Right lobe of liver (tissue), 6 donors: ENCODE data around the gene ZNF791. TPM values are rescaled to one million over a fixed set of nuclear protein-coding genes. Genes with fewer than 3 reads are reported as not detected.
A peak's percentile ranks its signal among the peaks of the same experiment; 100 is the strongest.
"Not testable (repeated sequence)": the region's sequence is repeated elsewhere in the genome, so short reads cannot be mapped to it uniquely, and the experiment has no call there.

Source experiments
- ATAC-seq, 4 donors: fragments of 200-7000 bp; cut with Tn5 transposase; one replicate each; pipeline ENCODE4 v1.9.1; 2020; ENCODE audit warnings: mild to moderate bottlenecking in 4 of 4, moderate library complexity in 4 of 4
- DNase-seq, 3 donors: peaks; one replicate each; pipeline ENCODE4 v3.0.0-alpha.2; 2020
- H3K27ac ChIP-seq, 3 donors: fragments of 200-600 bp; one replicate each; pipeline ENCODE4 v1.8.0; 2022
- H3K27me3 ChIP-seq, 2 donors: fragments of 200-600 bp; one replicate each; pipeline ENCODE4 v1.8.0; 2022
- H3K36me3 ChIP-seq, 4 donors: fragments of 200-600 bp; sonication (generic) in 1 of 4; one replicate each; pipeline versions ENCODE4 v1.5.1 to v1.8.0; 2017 to 2022; ENCODE audit warnings: control low read depth in 1 of 4
- H3K4me1 ChIP-seq, 4 donors: fragments of 200-600 bp; sonication (generic) in 1 of 4; one replicate each; pipeline versions ENCODE4 v1.5.1 to v1.8.0; 2017 to 2022; ENCODE audit warnings: control low read depth in 1 of 4
- H3K4me3 ChIP-seq, 3 donors: fragments of 200-600 bp; one replicate each; pipeline ENCODE4 v1.8.0; 2022
- H3K9me3 ChIP-seq, 4 donors: fragments of 200-600 bp; sonication (generic) in 1 of 4; one replicate each; pipeline versions ENCODE4 v1.5.1 to v1.8.0; 2017 to 2022; ENCODE audit warnings: control low read depth in 1 of 4
- POLR2A ChIP-seq: fragments of 450-650 bp; IDR thresholded peaks from one replicate; pipeline ENCODE4 v1.6.1; 2017; ENCODE audit warnings: antibody characterized with exemption, mild to moderate bottlenecking
- WGBS: methylation state at CpG from one replicate; pipeline ENCODE4 v1.1.6; 2018; ENCODE audit warnings: low coverage, low lambda C conversion rate; ENCODE audit not compliant: insufficient coverage; ENCODE audit errors: missing lambda C conversion rate; 5-methylcytosine and 5-hydroxymethylcytosine counted together
- intact Hi-C, 2 donors: fragments of 100-400 bp; cut with DNase I; formaldehyde crosslinking; loops; one replicate each; pipeline versions ENCODE4 v1.11.2 to v1.14.1; 2022
- total RNA-seq, 6 experiments: library from RNA; depleted of rRNA in 2 of 6; stranded (reverse); fragments of >200 nt in 2 of 6; fragmentation: NEBNext Ultra II Directional in 3 of 6; extraction: Animal tissue kit (Norgen Biotek cat#: 25700) in 3 of 6; gene quantifications; one replicate each; pipeline versions ENCODE4 v1.1.0 to v1.2.4, GENCODE V29; 2016 to 2023
- TF ChIP-seq, protein P1 (sequence below), 4 donors: fragments of 200-600 bp in 3 of 4; fragments of 450-650 bp in 1 of 4; IDR thresholded peaks; one replicate each; pipeline versions ENCODE4 v1.5.1 to v1.8.0; 2016 to 2022; ENCODE audit warnings: antibody characterized with exemption in 4 of 4, mild to moderate bottlenecking in 2 of 4
- donor health status: DM: no; HTN: yes; CAD: no.
- donor health status: DM: no; HTN: no; CAD: no.
- donor health status: DM: no; HTN: no; CAD: no.
- donor health status: DM: no; HTN: yes; CAD: no.
- donor health status: DM: no; HTN: yes; CAD: no.

Gene ZNF791
- total RNA-seq, 6 experiments from 2014 or later = 5.5 to 10.7 (median 7.8) TPM

DNA sequence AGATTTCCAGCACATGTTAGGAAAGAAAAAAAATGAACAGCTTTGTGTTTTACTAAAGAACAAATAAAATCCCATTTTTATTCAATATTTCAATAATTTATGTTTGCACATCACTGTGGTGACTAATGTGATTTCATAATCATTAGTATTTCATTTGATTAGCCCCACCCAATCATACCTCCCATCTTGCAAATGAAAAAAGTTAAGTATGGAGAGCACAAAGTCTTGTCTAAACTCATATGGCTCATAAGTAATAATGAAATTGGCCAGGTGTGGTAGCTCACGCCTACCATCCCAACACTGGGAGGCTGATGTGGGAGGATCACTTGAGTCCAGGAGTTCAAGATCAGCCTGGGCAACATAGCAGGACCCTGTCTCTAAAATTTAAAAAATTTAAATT is 3.9 kb upstream of the ZNF791 start:
- 100% methylated on average over 1 of the region's 1 CpG for WGBS
- no peaks in the 10 kb centered on the region for H3K9me3 ChIP-seq
- no peak for TF ChIP-seq POLR2A
- TF ChIP-seq, protein P1, sequence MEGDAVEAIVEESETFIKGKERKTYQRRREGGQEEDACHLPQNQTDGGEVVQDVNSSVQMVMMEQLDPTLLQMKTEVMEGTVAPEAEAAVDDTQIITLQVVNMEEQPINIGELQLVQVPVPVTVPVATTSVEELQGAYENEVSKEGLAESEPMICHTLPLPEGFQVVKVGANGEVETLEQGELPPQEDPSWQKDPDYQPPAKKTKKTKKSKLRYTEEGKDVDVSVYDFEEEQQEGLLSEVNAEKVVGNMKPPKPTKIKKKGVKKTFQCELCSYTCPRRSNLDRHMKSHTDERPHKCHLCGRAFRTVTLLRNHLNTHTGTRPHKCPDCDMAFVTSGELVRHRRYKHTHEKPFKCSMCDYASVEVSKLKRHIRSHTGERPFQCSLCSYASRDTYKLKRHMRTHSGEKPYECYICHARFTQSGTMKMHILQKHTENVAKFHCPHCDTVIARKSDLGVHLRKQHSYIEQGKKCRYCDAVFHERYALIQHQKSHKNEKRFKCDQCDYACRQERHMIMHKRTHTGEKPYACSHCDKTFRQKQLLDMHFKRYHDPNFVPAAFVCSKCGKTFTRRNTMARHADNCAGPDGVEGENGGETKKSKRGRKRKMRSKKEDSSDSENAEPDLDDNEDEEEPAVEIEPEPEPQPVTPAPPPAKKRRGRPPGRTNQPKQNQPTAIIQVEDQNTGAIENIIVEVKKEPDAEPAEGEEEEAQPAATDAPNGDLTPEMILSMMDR (IDR thresholded peaks at IDR 0.05) = no peak
- H3K4me1 ChIP-seq = peaks cover 0 to 4% (median 2%) of the 10 kb centered on the region in 4 donors
- H3K4me3 ChIP-seq = no peak overlapping the region
- H3K27me3 ChIP-seq = no peaks in the 10 kb centered on the region
- no peak for DNase-seq
- no peak for ATAC-seq
- peaks cover 0 to 15% (median 0%) of the 10 kb centered on the region in 4 donors for H3K36me3 ChIP-seq
- no peak overlapping the region for H3K27ac ChIP-seq
- intact Hi-C loops = no loop called here

DNA sequence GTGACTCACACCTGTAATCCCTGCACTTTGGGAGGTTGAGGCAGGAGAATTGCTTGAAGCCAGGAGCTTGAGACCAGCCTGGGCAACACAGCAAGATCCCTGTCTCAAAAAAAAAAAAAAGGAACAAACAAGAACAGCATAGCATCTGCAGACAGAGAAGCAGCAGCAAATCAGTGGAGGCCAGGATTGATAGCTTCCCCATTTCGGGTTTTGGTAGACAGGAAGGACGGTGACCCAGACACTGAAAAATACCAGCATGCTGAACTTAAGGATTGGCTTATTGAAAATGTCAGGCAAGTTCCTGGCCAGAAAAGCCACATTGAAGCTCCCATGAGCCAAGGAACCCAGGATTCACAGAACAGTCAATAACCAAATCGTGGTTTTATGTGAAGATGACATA is 3.1 kb upstream of the ZNF791 start:
- Histone ChIP-seq H3K36me3 (peaks cover 0 to 15% (median 0%) of the 10 kb centered on the region in 4 donors), H3K4me1 (peaks cover 0 to 11% (median 2%) of the 10 kb centered on the region in 4 donors), H3K9me3 (no peaks in the 10 kb centered on the region), H3K27ac (no peak overlapping the region), H3K27me3 (no peaks in the 10 kb centered on the region), H3K4me3 (no peak overlapping the region)
- peak in 2 of 3 donors; percentile 15 to 16 for DNase-seq
- no peak for TF ChIP-seq POLR2A
- TF ChIP-seq, protein P1 (IDR thresholded peaks at IDR 0.05) = no peak
- intact Hi-C loops = no loop called here
- WGBS = 93% methylated on average over 3 of the region's 3 CpGs
- no peak for ATAC-seq

DNA sequence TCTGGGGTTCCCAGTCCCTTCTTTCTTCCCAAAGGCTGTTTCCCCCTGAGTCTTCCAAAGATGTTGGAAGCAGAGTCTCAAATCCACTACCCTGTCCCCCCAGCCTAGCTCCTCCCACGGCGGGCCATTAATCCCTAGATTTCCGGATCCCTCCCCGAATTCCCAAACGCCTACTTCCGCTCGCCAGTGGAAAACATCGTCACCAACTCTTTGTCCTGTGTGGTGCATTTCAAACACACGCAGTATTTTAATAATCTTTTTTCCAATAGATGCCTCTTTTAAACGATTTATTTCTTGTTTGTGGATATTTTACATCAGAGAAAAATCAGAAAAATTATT is 610 bp downstream of the ZNF791 start:
- peaks cover 0 to 17% (median 2%) of the 10 kb centered on the region in 4 donors for H3K4me1 ChIP-seq
- no peaks in the 10 kb centered on the region for H3K9me3 ChIP-seq
- H3K27me3 ChIP-seq = no peaks in the 10 kb centered on the region
- H3K36me3 ChIP-seq = peaks cover 0 to 15% (median under 1%) of the 10 kb centered on the region in 4 donors
- no peak for TF ChIP-seq POLR2A
- TF ChIP-seq, protein P1 (IDR thresholded peaks at IDR 0.05) = no peak
- H3K27ac ChIP-seq = peak overlapping the region; percentile 96 to 97 (median 96)
- peak overlapping the region; percentile 76 to 99 (median 99) for H3K4me3 ChIP-seq
- WGBS = under 1% methylated on average over 10 of the region's 10 CpGs
- DNase-seq (peak; percentile 70 to 74 (median 73)), ATAC-seq (peak; percentile 73 to 78 (median 76))
- intact Hi-C loops = no loop called here

DNA sequence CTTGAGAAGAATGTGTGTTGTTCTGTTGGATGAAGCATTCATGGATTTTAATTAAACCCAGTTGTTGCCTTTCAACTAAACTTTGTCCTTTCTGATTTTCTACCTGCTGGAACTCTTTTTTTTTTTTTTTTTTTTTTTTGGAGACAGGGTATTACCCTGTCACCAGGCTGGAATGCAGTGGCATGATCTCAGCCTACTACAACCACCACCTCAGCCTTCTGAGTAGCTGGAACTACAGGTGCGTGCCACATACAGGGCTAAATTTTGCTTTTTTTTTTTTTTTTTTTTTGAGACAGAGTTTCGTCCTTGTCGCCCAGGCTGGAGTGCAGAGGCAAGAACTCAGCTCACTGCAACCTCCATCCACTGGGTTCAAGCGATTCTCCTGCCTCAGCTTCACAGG is 6.9 kb downstream of the ZNF791 start:
- Histone ChIP-seq H3K4me1 (peaks cover 0 to 6% (median 0%) of the 10 kb centered on the region in 4 donors), H3K4me3 (no peak overlapping the region), H3K27me3 (no peaks in the 10 kb centered on the region), H3K9me3 (no peaks in the 10 kb centered on the region), H3K27ac (no peak overlapping the region), H3K36me3 (peaks cover 0 to 6% (median under 1%) of the 10 kb centered on the region in 4 donors)
- ATAC-seq (no peak), DNase-seq (no peak)
- TF ChIP-seq, protein P1 (IDR thresholded peaks at IDR 0.05) = no peak
- no peak for TF ChIP-seq POLR2A
- 88% methylated on average over 3 of the region's 4 CpGs for WGBS
- intact Hi-C loops = no loop called here

DNA sequence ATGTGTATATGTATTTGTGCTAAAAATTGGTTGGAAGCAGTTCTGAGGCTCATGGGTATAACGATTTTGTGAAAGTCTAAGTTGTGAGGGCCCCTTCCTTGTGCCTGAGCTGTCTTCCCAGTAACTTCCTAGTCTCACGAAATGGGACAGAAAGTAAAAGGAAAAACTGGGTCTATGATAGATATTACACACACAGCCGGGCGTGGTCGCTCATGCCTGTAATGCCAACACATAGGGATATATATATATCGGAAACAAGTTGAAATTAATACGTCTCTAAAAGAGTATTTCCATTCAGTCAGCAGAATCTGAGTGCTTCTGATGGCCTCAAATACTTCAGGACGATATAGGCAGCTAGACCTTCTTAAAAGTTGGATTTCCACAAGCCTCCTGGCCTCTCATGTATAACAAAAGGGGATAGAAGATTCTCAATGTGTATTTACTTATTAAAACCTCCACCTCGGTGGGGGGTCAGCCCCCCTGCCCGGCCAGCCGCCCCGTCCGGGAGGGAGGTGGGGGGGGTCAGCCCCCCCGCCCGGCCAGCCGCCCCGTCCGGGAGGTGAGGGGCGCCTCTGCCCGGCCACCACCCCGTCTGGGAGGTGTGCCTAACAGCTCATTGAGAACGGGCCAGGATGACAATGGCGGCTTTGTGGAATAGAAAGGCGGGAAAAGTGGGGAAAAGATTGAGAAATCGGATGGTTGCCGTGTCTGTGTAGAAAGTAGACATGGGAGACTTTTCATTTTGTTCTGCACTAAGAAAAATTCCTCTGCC is 10.7 kb downstream of the ZNF791 start:
- DNase-seq, H3K4me3 ChIP-seq, H3K27ac ChIP-seq, intact Hi-C loops, H3K9me3 ChIP-seq, H3K4me1 ChIP-seq, H3K27me3 ChIP-seq, ATAC-seq: not testable (repeated sequence)
- peaks cover 0 to 27% (median 22%) of the 10 kb centered on the region in 4 donors for H3K36me3 ChIP-seq
- WGBS = 79% methylated on average over 17 of the region's 26 CpGs
